Hepatocyte (in vitro differentiated cells): Measurements from ENCODE around the gene RINL.

ENCODE experiments used
- CTCF ChIP-seq: fragments of 200-600 bp; sonication (generic); IDR thresholded peaks from 2 replicates; pipeline ENCODE4 v1.5.1; 2016; ENCODE audit warnings: antibody characterized with exemption, mild to moderate bottlenecking; ENCODE audit not compliant: poor library complexity
- EZH2 ChIP-seq: fragments of 200-600 bp; sonication (generic); IDR thresholded peaks from 2 replicates; pipeline ENCODE4 v1.6.1; 2016; ENCODE audit warnings: antibody characterized with exemption, mild to moderate bottlenecking, borderline replicate concordance
- EZH2phosphoT487 ChIP-seq: fragments of 200-600 bp; sonication (generic); IDR thresholded peaks from one replicate; pipeline ENCODE4 v1.6.1; 2018; ENCODE audit warnings: antibody characterized with exemption, mild to moderate bottlenecking, low read depth, moderate library complexity; ENCODE audit not compliant: unreplicated experiment, severe bottlenecking

GRCh38 chr19:38834590-38834989 is 43.5 kb downstream of the RINL start:
- no peak for TF ChIP-seq CTCF
- no peak for TF ChIP-seq EZH2
- TF ChIP-seq EZH2phosphoT487 = no peak
